Upper lobe of left lung (tissue), 4 donors: ENCODE results near the gene CHSY3.

ENCODE experiments used
- POLR2AphosphoS5 ChIP-seq, 2 donors: sonication (generic); formaldehyde crosslinking; IDR thresholded peaks; one replicate each; pipeline ENCODE4 v1.5.1; 2017; ENCODE audit warnings: antibody characterized with exemption in 2 of 2
- TF ChIP-seq, protein P1 (sequence below), 6 experiments: fragments of 450-650 bp in 4 of 6; fragments of 200-600 bp in 2 of 6; sonication (generic) in 2 of 6; IDR thresholded peaks; one replicate each; pipeline ENCODE4 v1.5.1; 2016 to 2019; ENCODE audit warnings: antibody characterized with exemption in 6 of 6

DNA sequence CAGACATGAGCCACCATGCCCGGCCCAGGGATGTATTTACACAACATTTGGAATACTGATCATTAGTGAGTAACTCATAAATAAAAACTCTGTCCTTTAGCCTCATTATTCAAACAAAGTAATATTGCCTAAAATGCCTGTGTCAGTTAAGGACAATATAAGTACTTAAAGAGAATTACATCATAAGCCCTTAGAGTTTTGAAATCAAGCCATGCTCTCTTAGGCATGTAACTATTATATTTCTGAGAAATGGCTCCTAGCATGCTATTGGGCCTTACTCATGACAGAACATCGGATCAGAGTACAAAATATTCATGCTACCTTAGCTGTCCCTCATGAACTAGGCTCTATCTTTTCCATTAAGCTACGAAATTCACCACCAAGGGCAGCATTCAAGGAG, 309.3 kb downstream of the CHSY3 start:
- TF ChIP-seq, protein P1, sequence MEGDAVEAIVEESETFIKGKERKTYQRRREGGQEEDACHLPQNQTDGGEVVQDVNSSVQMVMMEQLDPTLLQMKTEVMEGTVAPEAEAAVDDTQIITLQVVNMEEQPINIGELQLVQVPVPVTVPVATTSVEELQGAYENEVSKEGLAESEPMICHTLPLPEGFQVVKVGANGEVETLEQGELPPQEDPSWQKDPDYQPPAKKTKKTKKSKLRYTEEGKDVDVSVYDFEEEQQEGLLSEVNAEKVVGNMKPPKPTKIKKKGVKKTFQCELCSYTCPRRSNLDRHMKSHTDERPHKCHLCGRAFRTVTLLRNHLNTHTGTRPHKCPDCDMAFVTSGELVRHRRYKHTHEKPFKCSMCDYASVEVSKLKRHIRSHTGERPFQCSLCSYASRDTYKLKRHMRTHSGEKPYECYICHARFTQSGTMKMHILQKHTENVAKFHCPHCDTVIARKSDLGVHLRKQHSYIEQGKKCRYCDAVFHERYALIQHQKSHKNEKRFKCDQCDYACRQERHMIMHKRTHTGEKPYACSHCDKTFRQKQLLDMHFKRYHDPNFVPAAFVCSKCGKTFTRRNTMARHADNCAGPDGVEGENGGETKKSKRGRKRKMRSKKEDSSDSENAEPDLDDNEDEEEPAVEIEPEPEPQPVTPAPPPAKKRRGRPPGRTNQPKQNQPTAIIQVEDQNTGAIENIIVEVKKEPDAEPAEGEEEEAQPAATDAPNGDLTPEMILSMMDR (IDR thresholded peaks at IDR 0.05) = no peak
- TF ChIP-seq POLR2AphosphoS5 (IDR thresholded peaks at IDR 0.05) = no peak
